Spleen (tissue), 11 donors: Measurements from ENCODE around the gene KIN. TPM values are rescaled to one million over a fixed set of nuclear protein-coding genes. Genes with fewer than 3 reads are reported as not detected.
"Not testable (repeated sequence)": the region's sequence is repeated elsewhere in the genome, so short reads cannot be mapped to it uniquely, and the experiment has no call there.

Source experiments
- DNase-seq: peaks from one replicate; pipeline ENCODE4 v3.0.0-alpha.2; 2020
- H3K27ac ChIP-seq, 8 donors: fragments of 200-600 bp; sonication (generic) in 7 of 8; 1 replicate in 4 of 8; 2 replicates in 4 of 8; pipeline versions ENCODE4 v1.5.0 to v1.8.0; 2016 to 2021; ENCODE audit warnings: inconsistent platforms in 4 of 8, mild to moderate bottlenecking in 4 of 8, moderate library complexity in 1 of 8
- H3K27me3 ChIP-seq, 7 donors: fragments of 200-600 bp; sonication (generic) in 6 of 7; replicated peaks in 1 of 7; 1 replicate in 4 of 7; 2 replicates in 3 of 7; pipeline versions ENCODE4 v1.5.0 to v1.8.0; 2016 to 2021; ENCODE audit warnings: inconsistent platforms in 3 of 7, mild to moderate bottlenecking in 1 of 7
- H3K36me3 ChIP-seq, 6 donors: fragments of 200-600 bp; sonication (generic) in 5 of 6; 1 replicate in 4 of 6; 2 replicates in 2 of 6; pipeline versions ENCODE4 v1.5.0 to v1.8.0; 2016 to 2021; ENCODE audit warnings: inconsistent platforms in 2 of 6
- H3K4me1 ChIP-seq, 6 donors: fragments of 200-600 bp; sonication (generic) in 5 of 6; 1 replicate in 3 of 6; 2 replicates in 3 of 6; pipeline versions ENCODE4 v1.5.0 to v1.8.0; 2016 to 2021; ENCODE audit warnings: inconsistent platforms in 3 of 6
- H3K4me3 ChIP-seq, 8 donors: fragments of 200-600 bp; sonication (generic) in 7 of 8; 1 replicate in 4 of 8; 2 replicates in 4 of 8; pipeline versions ENCODE4 v1.5.0 to v1.8.0; 2016 to 2021; ENCODE audit warnings: inconsistent platforms in 4 of 8, mild to moderate bottlenecking in 4 of 8, moderate library complexity in 2 of 8
- H3K9me3 ChIP-seq, 8 donors: fragments of 200-600 bp; sonication (generic) in 7 of 8; 1 replicate in 4 of 8; 2 replicates in 4 of 8; pipeline versions ENCODE4 v1.5.0 to v1.8.0; 2016 to 2021; ENCODE audit warnings: inconsistent platforms in 4 of 8
- POLR2A ChIP-seq, 3 donors: fragments of 450-650 bp; IDR thresholded peaks; one replicate each; pipeline ENCODE4 v1.5.1; 2017; ENCODE audit warnings: antibody characterized with exemption in 3 of 3, mild to moderate bottlenecking in 1 of 3
- POLR2AphosphoS5 ChIP-seq, 3 donors: sonication (generic); formaldehyde crosslinking; IDR thresholded peaks; one replicate each; pipeline ENCODE4 v1.5.1; 2017; ENCODE audit warnings: antibody characterized with exemption in 3 of 3
- WGBS, 5 donors: extraction: QIAGEN DNeasy Blood & Tissue Kit in 3 of 5; methylation state at CpG; one replicate each; pipeline versions ENCODE4 v1.1.5 to v1.1.7; 2013 to 2018; 5-methylcytosine and 5-hydroxymethylcytosine counted together
- intact Hi-C: fragments of 100-400 bp; cut with DNase I; formaldehyde crosslinking; loops from one replicate; pipeline ENCODE4 v1.15.0; 2023; ENCODE audit warnings: low total_unique reads
- polyA plus RNA-seq, 3 donors: library from polyadenylated mRNA; stranded (reverse); fragments of 200-250 nt; gene quantifications; one replicate each; pipeline ENCODE4 v1.2.1, GENCODE V29; 2013
- total RNA-seq, 7 donors: library from RNA; depleted of rRNA in 3 of 7; stranded (reverse); fragments of >200 nt in 3 of 7; fragmentation: NEBNext Ultra II Directional in 4 of 7; extraction: Animal tissue kit (Norgen Biotek cat#: 25700) in 4 of 7; gene quantifications; one replicate each; pipeline versions ENCODE4 v1.1.0 to v1.2.1, GENCODE V29; 2016 to 2021
- TF ChIP-seq, protein P1 (sequence below), 11 experiments: fragments of 200-600 bp in 7 of 11; fragments of 450-650 bp in 4 of 11; sonication (generic) in 4 of 11; IDR thresholded peaks in 8 of 11; conservative IDR thresholded peaks in 3 of 11; 1 replicate in 7 of 11; 2 replicates in 4 of 11; pipeline versions ENCODE4 v1.4.0 to v1.8.0; 2016 to 2021; ENCODE audit warnings: antibody characterized with exemption in 11 of 11, inconsistent platforms in 4 of 11, mild to moderate bottlenecking in 1 of 11
- donor health status: healthy with polysubstance abuse.
- donor health status: DM: no; HTN: no; CAD: no; lungs with moderate emphysema.
- donor health status: DM: no; HTN: no; CAD: no.
- donor health status: Bipolar disorder and iron deficiency.
- donor health status: healthy.
- donor health status: DM: no; HTN: no; CAD: no.
- donor health status: DM: yes; HTN: yes; CAD: no.

Gene KIN
- total and polyA plus RNA-seq, 10 donors, result 9.2 to 16.0 (median 11.4) TPM

GRCh38 chr10:7817576-7817975, 29.8 kb upstream of the KIN start:
- WGBS, 5 donors, result 21 to 31% (median 24%) methylated on average over 12 of the region's 12 CpGs
- Histone ChIP-seq H3K36me3 (peaks cover 0 to 16% (median 0%) of the 10 kb centered on the region in 6 donors), H3K4me3 (peak overlapping the region; percentile 87 to 100 (median 99)), H3K9me3 (no peaks in the 10 kb centered on the region), H3K4me1 (peaks cover 16 to 39% (median 29%) of the 10 kb centered on the region in 6 donors), H3K27ac (peak overlapping the region in 4 of 8 donors; percentile 71 to 87 (median 80)), H3K27me3 (no peaks in the 10 kb centered on the region)
- TF ChIP-seq, protein P1, sequence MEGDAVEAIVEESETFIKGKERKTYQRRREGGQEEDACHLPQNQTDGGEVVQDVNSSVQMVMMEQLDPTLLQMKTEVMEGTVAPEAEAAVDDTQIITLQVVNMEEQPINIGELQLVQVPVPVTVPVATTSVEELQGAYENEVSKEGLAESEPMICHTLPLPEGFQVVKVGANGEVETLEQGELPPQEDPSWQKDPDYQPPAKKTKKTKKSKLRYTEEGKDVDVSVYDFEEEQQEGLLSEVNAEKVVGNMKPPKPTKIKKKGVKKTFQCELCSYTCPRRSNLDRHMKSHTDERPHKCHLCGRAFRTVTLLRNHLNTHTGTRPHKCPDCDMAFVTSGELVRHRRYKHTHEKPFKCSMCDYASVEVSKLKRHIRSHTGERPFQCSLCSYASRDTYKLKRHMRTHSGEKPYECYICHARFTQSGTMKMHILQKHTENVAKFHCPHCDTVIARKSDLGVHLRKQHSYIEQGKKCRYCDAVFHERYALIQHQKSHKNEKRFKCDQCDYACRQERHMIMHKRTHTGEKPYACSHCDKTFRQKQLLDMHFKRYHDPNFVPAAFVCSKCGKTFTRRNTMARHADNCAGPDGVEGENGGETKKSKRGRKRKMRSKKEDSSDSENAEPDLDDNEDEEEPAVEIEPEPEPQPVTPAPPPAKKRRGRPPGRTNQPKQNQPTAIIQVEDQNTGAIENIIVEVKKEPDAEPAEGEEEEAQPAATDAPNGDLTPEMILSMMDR (IDR thresholded peaks at IDR 0.05 in 8 of 11, conservative IDR thresholded peaks at IDR 0.05 in 3 of 11), result no peak
- TF ChIP-seq POLR2A (IDR thresholded peaks at IDR 0.05) (no peak), POLR2AphosphoS5 (IDR thresholded peaks at IDR 0.05) (no peak)
- intact Hi-C loops, result no loop called here
- peak; percentile 83 for DNase-seq

GRCh38 chr10:7813481-7813880, 25.7 kb upstream of the KIN start:
- no peak overlapping the region for H3K27ac ChIP-seq
- peaks cover 0 to 8% (median 8%) of the 10 kb centered on the region in 6 donors for H3K4me1 ChIP-seq
- TF ChIP-seq, protein P1 (IDR thresholded peaks at IDR 0.05 in 8 of 11, conservative IDR thresholded peaks at IDR 0.05 in 3 of 11), result no peak
- TF ChIP-seq POLR2AphosphoS5 (IDR thresholded peaks at IDR 0.05) (no peak), POLR2A (IDR thresholded peaks at IDR 0.05) (no peak)
- H3K4me3 ChIP-seq, result no peak overlapping the region
- intact Hi-C loops, result no loop called here
- WGBS, 5 donors, result 69 to 93% (median 75%) methylated on average over 3 of the region's 3 CpGs
- no peaks in the 10 kb centered on the region for H3K27me3 ChIP-seq
- no peak for DNase-seq
- H3K36me3 ChIP-seq, result peaks cover 0 to 10% (median 3%) of the 10 kb centered on the region in 6 donors
- H3K9me3 ChIP-seq, result no peaks in the 10 kb centered on the region

DNA sequence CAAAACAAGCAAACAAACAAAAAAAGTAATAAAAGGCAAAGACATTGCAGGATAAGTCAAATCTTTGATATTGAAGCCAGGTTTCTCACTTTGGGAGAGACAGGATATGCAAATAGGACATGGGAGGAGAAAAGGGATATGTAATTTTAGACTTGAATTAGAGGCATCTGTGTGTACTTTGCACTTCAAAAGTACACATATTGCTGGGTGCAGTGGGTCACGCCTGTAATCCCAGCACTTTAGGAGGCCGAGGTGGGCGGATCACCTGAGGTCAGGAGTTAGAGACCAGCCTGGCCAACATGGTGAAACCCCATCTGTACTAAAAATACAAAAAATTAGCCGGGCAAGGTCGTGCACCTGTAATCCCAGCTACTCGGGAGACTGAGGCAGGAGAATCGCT, 23.9 kb upstream of the KIN start:
- intact Hi-C loops, H3K9me3 ChIP-seq, DNase-seq, H3K27ac ChIP-seq, H3K27me3 ChIP-seq, H3K4me1 ChIP-seq, H3K4me3 ChIP-seq: not testable (repeated sequence)
- H3K36me3 ChIP-seq, result peaks cover 0 to 28% (median 20%) of the 10 kb centered on the region in 6 donors
- 76 to 85% (median 79%) methylated on average over 7 of the region's 7 CpGs for WGBS, 5 donors

- no peaks in the 10 kb centered on the region for H3K27me3 ChIP-seq
- no peaks in the 10 kb centered on the region for H3K4me1 ChIP-seq
- 89 to 95% (median 92%) methylated on average over 5 of the region's 5 CpGs for WGBS, 5 donors
- DNase-seq, result no peak
- H3K9me3 ChIP-seq, result no peaks in the 10 kb centered on the region
- no peak overlapping the region for H3K27ac ChIP-seq
- TF ChIP-seq POLR2AphosphoS5 (IDR thresholded peaks at IDR 0.05) (no peak), POLR2A (IDR thresholded peaks at IDR 0.05) (no peak)
- TF ChIP-seq, protein P1 (IDR thresholded peaks at IDR 0.05 in 8 of 11, conservative IDR thresholded peaks at IDR 0.05 in 3 of 11), result no peak
- intact Hi-C loops, result no loop called here
- no peak overlapping the region for H3K4me3 ChIP-seq
- peaks cover 0 to 35% (median 25%) of the 10 kb centered on the region in 6 donors for H3K36me3 ChIP-seq
Observed at GRCh38 chr10:7811000-7811399, 23.2 kb upstream of the KIN start.

- Histone ChIP-seq H3K4me3 (no peak overlapping the region), H3K27ac (no peak overlapping the region), H3K4me1 (no peaks in the 10 kb centered on the region), H3K27me3 (no peaks in the 10 kb centered on the region), H3K9me3 (no peaks in the 10 kb centered on the region), H3K36me3 (peaks cover 0 to 41% (median 28%) of the 10 kb centered on the region in 6 donors)
- 85 to 88% (median 87%) methylated on average over 7 of the region's 7 CpGs for WGBS, 5 donors
- intact Hi-C loops, result no loop called here
- no peak for DNase-seq
- TF ChIP-seq, protein P1 (IDR thresholded peaks at IDR 0.05 in 8 of 11, conservative IDR thresholded peaks at IDR 0.05 in 3 of 11), result no peak
- TF ChIP-seq POLR2AphosphoS5 (IDR thresholded peaks at IDR 0.05), result no peak
- TF ChIP-seq POLR2A (IDR thresholded peaks at IDR 0.05), result no peak
Observed at GRCh38 chr10:7810443-7810842, 22.6 kb upstream of the KIN start.
